Left lobe of liver (tissue), 2 donors: ENCODE data around the gene ISG20L2. TPM values are rescaled to one million over a fixed set of nuclear protein-coding genes. Genes with fewer than 3 reads are reported as not detected.

Experiments used
- ATAC-seq: fragments of 200-7000 bp; cut with Tn5 transposase; one replicate; pipeline ENCODE4 v1.9.1; 2020; ENCODE audit warnings: mild to moderate bottlenecking, moderate library complexity
- DNase-seq: peaks from one replicate; pipeline ENCODE4 v3.0.0-alpha.2; 2020; ENCODE audit warnings: low spot score
- total RNA-seq: library from RNA; stranded (reverse); gene quantifications from one replicate; pipeline ENCODE4 v1.2.1, GENCODE V29; 2021
- donor health status: DM: no; HTN: no; CAD: no; lungs with moderate emphysema.
- donor health status: DM: no; HTN: yes; CAD: no.

The ISG20L2 gene
- total RNA-seq, 1 donor from 2014 or later: 10.8 TPM

- DNase-seq (no peak), ATAC-seq (no peak)
Observed at GRCh38 chr1:156755527-156755950, 27.0 kb upstream of the ISG20L2 start.

DNA sequence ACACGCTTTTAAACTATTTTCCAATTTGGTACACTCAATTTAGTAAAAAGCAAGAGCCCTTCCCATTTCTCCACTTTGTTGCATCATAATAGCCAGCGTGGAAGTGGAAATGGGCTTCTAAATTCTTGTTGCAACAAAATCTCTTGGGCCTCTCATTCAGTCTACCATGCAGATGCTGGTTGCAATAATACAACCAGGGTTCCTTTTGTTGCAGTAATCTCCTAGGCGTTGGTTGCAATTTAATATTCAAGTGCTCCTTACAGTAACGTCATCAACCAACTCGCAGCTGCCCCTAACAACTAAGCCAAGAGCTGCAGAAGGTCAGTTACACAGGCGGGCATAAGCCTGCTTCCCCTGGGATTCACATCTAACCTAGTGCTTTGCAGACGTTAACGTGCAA is 25.7 kb upstream of the ISG20L2 start:
- no peak for ATAC-seq
- DNase-seq: no peak

DNA sequence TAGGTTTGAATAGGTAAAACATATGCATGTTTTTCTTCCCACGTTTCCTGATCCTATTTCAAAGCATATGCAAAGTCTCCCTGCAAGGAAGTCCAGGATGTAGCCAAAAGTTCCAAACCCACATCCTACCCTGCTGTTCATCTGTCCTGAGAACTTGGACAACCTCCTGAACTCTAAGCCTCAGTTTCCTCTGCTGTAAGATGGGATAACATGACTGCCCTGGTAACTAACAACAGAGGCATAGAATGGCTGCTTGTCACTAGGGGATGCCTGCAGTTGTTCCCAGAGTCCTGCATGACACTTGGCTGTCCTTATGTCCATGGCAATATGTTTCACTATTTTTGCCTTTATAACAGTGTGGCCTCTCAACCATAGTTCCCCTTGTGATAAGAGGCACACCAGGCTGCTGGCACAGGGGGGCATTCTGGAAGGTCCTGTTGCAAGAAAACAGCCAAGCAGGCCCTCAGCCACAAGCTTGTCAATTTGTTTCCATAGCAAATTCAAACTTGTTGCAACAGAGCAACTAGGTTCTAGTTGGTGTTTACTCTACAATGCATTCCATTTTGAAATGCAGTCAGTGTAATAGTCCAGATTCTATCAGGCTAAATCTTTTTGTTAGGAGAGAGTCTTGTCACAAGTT is 24.4 kb upstream of the ISG20L2 start:
- ATAC-seq (peak; percentile 11), DNase-seq (peak; percentile 58)

DNA sequence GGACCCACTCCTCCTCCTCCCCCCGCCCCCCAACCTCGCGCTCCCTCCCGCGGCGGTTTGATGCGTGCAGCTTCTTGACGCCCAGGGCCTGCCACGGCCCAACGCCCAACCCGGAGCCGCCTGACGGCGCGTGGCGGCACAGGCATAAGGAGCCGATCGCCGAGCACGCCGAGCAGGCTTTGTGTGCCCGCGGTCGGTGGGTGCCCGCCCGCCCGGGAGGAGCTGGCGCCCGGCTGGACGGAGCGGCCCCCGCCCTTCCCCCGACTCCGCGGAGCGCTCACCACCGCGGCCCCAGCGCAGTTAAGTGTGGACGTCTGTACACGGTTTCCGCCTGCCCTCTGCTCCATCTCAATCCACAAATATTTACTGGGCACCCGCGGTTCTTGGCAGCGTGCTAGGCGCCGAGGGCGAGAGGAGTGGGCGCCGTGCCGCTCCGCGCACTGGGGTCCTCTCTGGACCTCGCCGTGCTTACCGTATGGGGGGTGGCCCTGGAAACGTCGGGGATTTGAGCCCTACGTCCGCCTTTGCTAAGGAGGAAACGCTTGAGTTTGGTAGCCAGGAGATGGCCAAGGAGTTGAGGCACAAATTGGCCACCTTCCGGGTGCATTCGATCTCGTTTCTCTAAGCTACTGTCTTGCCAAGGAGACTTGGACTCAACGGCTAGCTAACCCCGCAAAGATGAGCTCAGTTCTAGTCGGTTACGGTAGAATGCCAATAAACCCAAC is 23.4 kb upstream of the ISG20L2 start:
- DNase-seq: peak; percentile 99
- ATAC-seq: peak; percentile 75

DNA sequence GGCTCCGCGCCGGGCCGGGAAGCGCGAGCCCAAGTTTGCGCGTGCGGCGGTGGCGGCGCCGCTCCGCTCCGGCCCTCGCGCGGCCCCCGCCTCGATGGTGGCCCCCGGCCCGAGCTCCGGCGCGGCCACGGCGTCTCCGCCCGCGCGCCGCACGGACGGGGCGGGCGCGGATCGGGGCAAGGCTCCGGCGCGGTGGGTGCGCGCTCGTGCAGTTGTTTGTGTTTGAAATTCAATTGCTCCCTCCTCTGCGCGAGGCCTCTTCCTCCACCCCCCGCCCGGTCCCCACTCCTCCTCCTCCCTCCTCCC is 22.8 kb upstream of the ISG20L2 start, which contains the start of gene HDGF:
HDGF (minus strand) TSS at position 225 of the 306 bp plus-strand sequence. CDS start 246 bp downstream, outside the sequence.
- ATAC-seq (no peak), DNase-seq (no peak)

- ATAC-seq: no peak
Observed at GRCh38 chr1:156750711-156751450, 22.3 kb upstream of the ISG20L2 start.

GRCh38 chr1:156750191-156750672 is 21.7 kb upstream of the ISG20L2 start:
- DNase-seq (peak; percentile 61), ATAC-seq (no peak)

More at GRCh38 chr1:156750711-156751450, 22.3 kb upstream of the ISG20L2 start:
- peak; percentile 66 for DNase-seq

DNA sequence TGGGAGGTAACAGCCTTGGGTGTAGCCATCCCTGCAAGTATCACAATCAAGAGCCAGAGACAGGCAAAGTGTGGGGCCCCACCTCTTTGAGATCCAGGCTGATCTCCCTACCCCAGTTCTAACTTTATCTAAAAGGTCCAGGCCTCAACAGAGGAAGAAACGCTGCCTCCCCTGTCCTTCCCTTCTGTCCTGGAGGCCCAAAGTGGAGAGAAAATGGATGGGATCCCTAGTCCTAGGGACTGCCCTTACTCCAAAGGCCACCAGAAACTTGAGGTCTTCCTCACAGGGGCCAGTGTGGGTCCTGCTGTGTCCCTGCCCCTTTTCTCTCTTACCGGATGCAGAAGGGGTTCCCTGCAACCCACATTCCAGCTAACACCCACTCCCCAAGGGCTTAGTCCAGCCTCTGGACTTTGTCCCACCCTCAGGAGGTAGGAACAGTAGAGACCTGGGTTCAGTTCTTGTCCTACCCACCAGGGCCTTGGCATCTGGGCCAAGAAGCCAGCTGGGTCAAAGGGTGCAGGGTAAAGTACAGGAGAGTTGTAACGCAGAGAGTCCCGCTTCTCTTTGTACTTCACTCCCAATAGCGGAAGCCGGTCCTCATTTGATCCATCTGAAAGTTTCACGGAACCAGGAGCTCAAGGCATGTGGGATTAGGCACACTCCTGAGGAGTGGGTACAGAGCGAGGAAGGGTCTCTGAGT is 21.0 kb upstream of the ISG20L2 start:
- ATAC-seq (peak; percentile 50), DNase-seq (peak; percentile 90)

DNA sequence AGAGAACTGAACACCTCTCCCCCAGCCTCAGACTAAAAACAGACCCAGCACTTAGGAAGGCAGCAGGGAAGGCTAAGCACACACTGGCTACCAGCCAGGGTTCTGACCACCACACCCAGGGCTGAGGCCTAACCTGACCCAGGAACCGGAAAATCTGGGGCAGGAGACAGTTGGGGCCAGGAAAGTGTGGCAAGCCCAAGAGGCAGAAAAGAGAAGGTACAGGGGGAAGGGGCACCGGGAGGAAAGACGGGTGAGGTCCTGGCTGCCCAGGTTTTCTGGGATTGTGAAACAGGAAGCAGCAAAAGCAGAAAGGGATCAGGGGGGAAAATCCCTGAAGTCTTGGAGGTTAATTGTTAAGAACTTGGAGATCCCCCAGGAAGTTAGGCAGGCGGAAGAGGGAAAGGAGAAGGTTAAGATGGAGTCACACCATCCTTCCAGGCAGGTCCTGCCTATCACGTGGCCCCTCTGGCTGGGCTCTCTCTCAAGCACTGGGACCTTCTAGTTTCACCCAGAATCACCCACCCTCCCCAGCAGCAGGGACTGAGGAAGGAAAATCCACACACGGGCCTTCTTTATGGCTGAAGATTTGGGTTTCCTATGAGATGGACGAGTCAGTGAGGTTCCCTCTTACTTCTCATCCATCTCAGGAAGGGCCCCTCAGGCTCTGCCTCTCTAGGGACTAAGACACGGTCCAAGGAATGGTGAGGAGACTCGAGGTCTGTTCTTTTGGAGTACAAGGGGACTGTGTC is 20.3 kb upstream of the ISG20L2 start:
- ATAC-seq (peak; percentile 1), DNase-seq (peak; percentile 69)

DNA sequence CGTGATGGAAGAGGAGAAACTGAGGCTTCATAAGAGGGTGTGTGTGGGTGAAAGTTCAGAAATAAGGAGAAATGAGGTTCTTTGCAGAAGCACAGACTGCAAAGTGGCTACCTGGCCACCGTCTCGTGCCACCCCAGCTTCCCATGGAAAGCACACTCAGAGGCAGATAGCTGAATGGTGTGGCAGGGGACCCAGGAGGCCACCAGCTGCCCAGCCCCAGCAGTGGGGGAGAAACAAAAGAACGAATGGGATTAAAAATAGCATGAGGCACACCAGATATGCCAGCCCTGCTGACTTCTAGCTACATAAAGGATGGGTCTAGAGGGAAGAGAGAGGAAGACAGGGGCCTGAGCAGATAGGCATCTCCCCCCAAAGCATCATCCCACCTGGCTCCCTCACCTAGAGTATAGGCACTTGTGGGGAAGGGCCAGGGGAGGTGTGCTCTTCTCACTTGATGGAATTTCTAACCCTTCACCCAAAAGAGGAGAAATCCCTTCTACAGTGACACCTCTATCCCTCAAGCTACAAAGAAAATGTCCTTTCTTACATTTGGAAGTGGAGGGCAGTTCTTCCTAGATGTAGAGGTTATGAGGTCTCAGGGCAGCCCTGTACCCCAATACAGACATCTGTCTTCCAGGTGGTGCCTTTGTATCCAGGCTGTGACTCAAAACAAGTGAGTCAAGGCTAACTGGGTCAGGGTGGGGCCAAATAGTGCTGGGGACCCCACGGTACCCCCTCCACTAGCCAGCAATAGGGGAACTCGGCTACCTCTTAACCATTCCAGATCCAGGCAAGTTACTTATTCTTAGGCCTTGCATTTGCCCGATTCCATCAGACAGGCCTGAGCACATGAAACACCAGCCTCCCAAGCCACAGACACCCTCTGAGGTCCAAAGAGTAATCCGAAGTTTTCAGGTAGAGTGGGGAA is 19.4 kb upstream of the ISG20L2 start:
- DNase-seq: no peak
- no peak for ATAC-seq

- DNase-seq (peak; percentile 94), ATAC-seq (peak; percentile 65)
Observed at GRCh38 chr1:156746728-156747631, 18.4 kb upstream of the ISG20L2 start.

GRCh38 chr1:156746406-156746727 is 17.8 kb upstream of the ISG20L2 start:
- ATAC-seq: no peak
- DNase-seq: no peak

- ATAC-seq (no peak), DNase-seq (no peak)
Observed at GRCh38 chr1:156745881-156746280, 17.3 kb upstream of the ISG20L2 start.

GRCh38 chr1:156744786-156745419 is 16.3 kb upstream of the ISG20L2 start:
- ATAC-seq: no peak
- DNase-seq: no peak

GRCh38 chr1:156744344-156744743 is 15.8 kb upstream of the ISG20L2 start:
- ATAC-seq (no peak), DNase-seq (no peak)

DNA sequence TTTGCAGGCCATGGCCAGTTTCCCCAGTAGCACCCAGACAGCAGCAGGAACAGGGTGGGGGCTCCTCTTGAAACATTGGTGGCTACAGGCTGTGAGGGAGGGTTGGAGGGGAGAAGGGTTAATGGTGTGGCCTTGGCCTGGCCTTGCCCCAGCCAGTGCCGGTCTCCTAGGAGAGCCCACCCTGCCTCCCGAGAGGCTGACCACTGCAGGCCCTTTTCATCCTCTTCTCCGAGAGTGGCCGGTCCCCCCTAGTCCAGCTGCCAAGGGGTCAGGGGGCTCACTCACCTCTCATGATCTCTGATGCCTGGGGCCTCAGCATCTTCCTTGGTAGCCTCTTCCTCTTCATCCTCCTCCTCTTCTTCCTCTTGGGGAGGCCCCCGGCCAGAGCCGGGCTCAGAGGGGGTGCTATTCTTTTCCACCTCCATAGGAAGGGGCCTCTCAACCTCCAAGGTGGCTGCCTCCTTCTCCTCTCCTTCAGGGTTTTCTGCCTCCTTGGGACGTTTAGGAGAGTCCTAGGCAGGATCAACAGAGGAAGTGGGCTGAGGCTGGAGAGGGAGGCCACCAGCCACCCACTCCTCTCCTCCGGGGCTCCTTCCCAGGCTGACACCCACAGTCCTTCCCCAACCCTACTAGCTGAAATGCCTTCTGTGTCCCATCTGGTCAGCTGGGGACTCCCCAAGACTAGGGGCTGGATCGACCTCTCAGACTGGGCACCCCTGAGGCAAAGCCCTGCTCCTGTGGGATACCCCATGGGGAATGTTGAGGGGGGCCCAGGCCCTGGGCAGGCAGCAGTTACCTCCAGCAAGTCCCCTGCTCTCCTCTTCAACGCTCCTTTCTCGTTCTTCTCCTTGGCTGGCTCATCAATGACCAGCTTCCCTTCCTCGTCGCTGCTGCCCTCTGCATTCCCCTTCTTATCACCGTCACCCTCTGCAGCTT is 15.1 kb upstream of the ISG20L2 start:
- no peak for DNase-seq
- ATAC-seq: no peak

DNA sequence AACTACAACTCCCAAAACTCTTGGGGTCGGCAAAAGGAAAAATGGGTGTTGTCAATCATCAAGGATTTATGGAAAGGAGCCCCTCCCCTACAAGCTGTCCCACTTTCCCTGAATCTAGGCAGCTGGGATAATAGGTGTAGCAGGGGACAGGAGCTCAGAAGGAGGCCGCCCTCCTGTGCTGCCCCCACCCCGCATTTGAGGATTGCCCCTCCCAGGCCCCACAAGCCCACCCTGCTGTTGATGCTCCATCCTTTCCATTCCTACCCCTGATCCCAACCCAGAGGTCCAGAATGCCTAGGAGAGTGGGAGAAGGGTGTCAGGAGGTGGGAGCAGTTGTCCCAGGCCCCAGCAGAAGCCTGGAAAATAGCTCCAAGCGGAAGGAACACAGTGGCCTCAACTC is 14.2 kb upstream of the ISG20L2 start:
- ATAC-seq (no peak), DNase-seq (no peak)
